ENCODE measurements around the gene MACROD2.

MACROD2 gene

GRCh38 chr20:15031546-15032351 is 1036.4 kb downstream of the MACROD2 start:
- DNase-seq = no peak

- DNase-seq = no peak
These were observed 1037.0 kb downstream of the MACROD2 start for GRCh38 chr20:15032352-15032622.

- DNase-seq = no peak
These were observed 1038.0 kb downstream of the MACROD2 start for GRCh38 chr20:15033269-15033668.

GRCh38 chr20:15033891-15034290 is 1038.6 kb downstream of the MACROD2 start:
- no peak for DNase-seq

GRCh38 chr20:15036948-15037347 is 1041.6 kb downstream of the MACROD2 start:
- DNase-seq = no peak

GRCh38 chr20:15039088-15039752 is 1043.9 kb downstream of the MACROD2 start:
- DNase-seq = no peak

GRCh38 chr20:15042723-15043122 is 1047.4 kb downstream of the MACROD2 start:
- DNase-seq = no peak

GRCh38 chr20:15045246-15045645 is 1049.9 kb downstream of the MACROD2 start:
- DNase-seq = no peak

GRCh38 chr20:15047042-15047441 is 1051.7 kb downstream of the MACROD2 start:
- no peak for DNase-seq

GRCh38 chr20:15047601-15048000 is 1052.3 kb downstream of the MACROD2 start:
- no peak for DNase-seq

- DNase-seq = no peak
These were observed 1060.9 kb downstream of the MACROD2 start for GRCh38 chr20:15056246-15056645.

GRCh38 chr20:15058841-15059240 is 1063.5 kb downstream of the MACROD2 start:
- no peak for DNase-seq

GRCh38 chr20:15059438-15059837 is 1064.1 kb downstream of the MACROD2 start:
- DNase-seq = no peak

GRCh38 chr20:15060265-15061060 is 1065.1 kb downstream of the MACROD2 start:
- no peak for DNase-seq

GRCh38 chr20:15061061-15061430 is 1065.7 kb downstream of the MACROD2 start:
- no peak for DNase-seq

GRCh38 chr20:15061955-15062354 is 1066.6 kb downstream of the MACROD2 start:
- no peak for DNase-seq

- DNase-seq = no peak
These were observed 1067.8 kb downstream of the MACROD2 start for GRCh38 chr20:15063081-15063480.

- DNase-seq = no peak
These were observed 1069.4 kb downstream of the MACROD2 start for GRCh38 chr20:15064741-15065140.

- DNase-seq = no peak
These were observed 1070.5 kb downstream of the MACROD2 start for GRCh38 chr20:15065794-15066193.

GRCh38 chr20:15068486-15068885 is 1073.2 kb downstream of the MACROD2 start:
- no peak for DNase-seq

GRCh38 chr20:15069355-15069754 is 1074.0 kb downstream of the MACROD2 start:
- DNase-seq = no peak

GRCh38 chr20:15071085-15071808 is 1075.9 kb downstream of the MACROD2 start:
- DNase-seq = no peak

GRCh38 chr20:15072316-15072715 is 1077.0 kb downstream of the MACROD2 start:
- no peak for DNase-seq
